SK-N-MC (cell line): ENCODE measurements around the gene CCDC71L.

ENCODE experiments used
- DNase-seq: peaks from one replicate; pipeline ENCODE4 v3.0.0-alpha.2; 2011; ENCODE audit warnings: low read depth, low spot score
- H3K27ac ChIP-seq: fragments of 200-600 bp; sonication (generic); 2 replicates; pipeline ENCODE4 v1.5.1; 2016; ENCODE audit warnings: mixed run types
- H3K36me3 ChIP-seq: fragments of 200-600 bp; sonication (generic); 2 replicates; pipeline ENCODE4 v1.6.1; 2017; ENCODE audit warnings: antibody characterized with exemption, low read length, mixed read lengths; ENCODE audit not compliant: insufficient read depth
- H3K4me3 ChIP-seq: fragments of 200-600 bp; sonication (generic); 2 replicates; pipeline ENCODE4 v1.5.1; 2016
- H3K9ac ChIP-seq: fragments of 200-600 bp; sonication (generic); 2 replicates; pipeline ENCODE4 v1.8.0; 2017; ENCODE audit warnings: mixed run types, mixed read lengths; ENCODE audit not compliant: insufficient read length
- H3K9me3 ChIP-seq: fragments of 200-600 bp; sonication (generic); 2 replicates; pipeline ENCODE4 v1.6.1; 2017; ENCODE audit warnings: low read depth, mild to moderate bottlenecking, antibody characterized with exemption, low read length, moderate library complexity, mixed read lengths
- EZH2 ChIP-seq: fragments of 200-600 bp; sonication (generic); IDR thresholded peaks from one replicate; pipeline ENCODE4 v1.6.1; 2017; ENCODE audit warnings: antibody characterized with exemption
- FOXP2 ChIP-seq: optimal IDR thresholded peaks from 2 replicates; pipeline ENCODE3; 2011; ENCODE audit warnings: mild to moderate bottlenecking, moderate library complexity; ENCODE audit not compliant: insufficient read depth; ENCODE audit errors: extremely low read length, control extremely low read depth
- POLR2AphosphoS5 ChIP-seq: IDR thresholded peaks from 2 replicates; pipeline ENCODE4 v1.6.1; 2012; ENCODE audit warnings: mild to moderate bottlenecking, low read depth, low read length, borderline replicate concordance

Gene CCDC71L

DNA sequence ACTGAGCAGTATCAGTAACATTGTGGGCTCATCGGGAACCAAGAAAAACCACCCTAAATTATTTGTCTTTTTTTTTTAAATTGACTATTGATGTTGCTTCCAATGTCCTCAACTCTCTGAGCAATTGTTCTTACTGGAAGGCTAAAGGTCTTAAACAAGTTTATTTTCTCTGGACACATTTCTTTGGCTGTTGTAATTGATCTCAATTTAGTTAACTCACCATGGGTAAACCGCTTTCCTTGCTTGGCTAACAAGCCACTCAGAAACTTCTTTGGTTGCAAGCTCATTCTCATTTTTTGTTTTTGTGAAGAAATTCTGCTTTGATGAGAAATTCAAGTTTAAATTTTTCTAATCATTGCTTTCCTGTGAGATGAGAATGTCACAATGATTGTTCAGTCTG, 25.5 kb downstream of the CCDC71L start:
- Histone ChIP-seq H3K27ac (no peak overlapping the region), H3K36me3 (no peaks in the 10 kb centered on the region), H3K4me3 (no peak overlapping the region), H3K9ac (no peak overlapping the region), H3K9me3 (no peaks in the 10 kb centered on the region)
- DNase-seq, result no peak
- no peak for TF ChIP-seq EZH2
- TF ChIP-seq FOXP2, result no peak

GRCh38 chr7:106634958-106635357, 26.0 kb downstream of the CCDC71L start:
- H3K36me3 ChIP-seq, result no peaks in the 10 kb centered on the region
- no peak for DNase-seq
- H3K9me3 ChIP-seq, result no peaks in the 10 kb centered on the region
- TF ChIP-seq EZH2, result no peak
- TF ChIP-seq POLR2AphosphoS5, result no peak
- TF ChIP-seq FOXP2, result no peak
- no peak overlapping the region for H3K9ac ChIP-seq
- H3K4me3 ChIP-seq, result no peak overlapping the region
- no peak overlapping the region for H3K27ac ChIP-seq

DNA sequence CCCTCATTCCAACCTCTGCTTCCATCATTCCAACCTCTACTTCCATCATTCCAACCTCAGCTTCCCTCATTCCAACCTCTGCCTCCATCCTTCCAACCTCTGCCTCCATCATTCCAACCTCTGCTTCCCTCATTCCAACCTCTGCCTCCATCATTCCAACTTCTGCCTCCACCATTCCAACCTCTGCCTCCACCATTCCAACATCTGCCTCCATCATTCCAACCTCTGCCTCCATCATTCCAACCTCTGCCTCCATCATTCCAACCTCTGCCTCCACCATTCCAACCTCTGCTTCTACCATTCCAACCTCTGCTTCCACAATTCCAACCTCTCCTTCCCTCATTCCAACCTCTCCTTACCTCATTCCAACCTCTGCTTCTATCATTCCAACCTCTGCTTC, 30.3 kb downstream of the CCDC71L start:
- H3K4me3 ChIP-seq, result no peak overlapping the region
- no peaks in the 10 kb centered on the region for H3K36me3 ChIP-seq
- H3K9me3 ChIP-seq, result no peaks in the 10 kb centered on the region
- no peak overlapping the region for H3K9ac ChIP-seq
- DNase-seq, result no peak
- H3K27ac ChIP-seq, result no peak overlapping the region
- TF ChIP-seq FOXP2 (no peak), EZH2 (no peak), POLR2AphosphoS5 (no peak)

GRCh38 chr7:106629516-106629915, 31.4 kb downstream of the CCDC71L start:
- TF ChIP-seq FOXP2 (no peak), POLR2AphosphoS5 (no peak), EZH2 (no peak)
- DNase-seq, result no peak
- Histone ChIP-seq H3K4me3 (no peak overlapping the region), H3K27ac (no peak overlapping the region), H3K9ac (no peak overlapping the region), H3K36me3 (no peaks in the 10 kb centered on the region), H3K9me3 (no peaks in the 10 kb centered on the region)

GRCh38 chr7:106626376-106627164, 34.4 kb downstream of the CCDC71L start:
- no peaks in the 10 kb centered on the region for H3K36me3 ChIP-seq
- no peaks in the 10 kb centered on the region; the same call in 1 of the 2 replicates for H3K9me3 ChIP-seq
- no peak overlapping the region for H3K4me3 ChIP-seq
- TF ChIP-seq FOXP2 (no peak), POLR2AphosphoS5 (no peak), EZH2 (no peak)
- DNase-seq, result no peak
- no peak overlapping the region for H3K9ac ChIP-seq
- H3K27ac ChIP-seq, result no peak overlapping the region

GRCh38 chr7:106625678-106626301, 35.2 kb downstream of the CCDC71L start:
- Histone ChIP-seq H3K4me3 (no peak overlapping the region), H3K36me3 (no peaks in the 10 kb centered on the region), H3K9ac (no peak overlapping the region), H3K9me3 (no peaks in the 10 kb centered on the region; the same call in 1 of the 2 replicates), H3K27ac (no peak overlapping the region)
- DNase-seq, result no peak
- TF ChIP-seq POLR2AphosphoS5, result no peak
- no peak for TF ChIP-seq EZH2
- no peak for TF ChIP-seq FOXP2

- Histone ChIP-seq H3K27ac (no peak overlapping the region), H3K9me3 (no peaks in the 10 kb centered on the region; the same call in 1 of the 2 replicates), H3K9ac (no peak overlapping the region), H3K36me3 (no peaks in the 10 kb centered on the region), H3K4me3 (no peak overlapping the region)
- no peak for DNase-seq
- TF ChIP-seq POLR2AphosphoS5 (no peak), EZH2 (no peak), FOXP2 (no peak)
Observed at GRCh38 chr7:106623853-106624252, 37.1 kb downstream of the CCDC71L start.

DNA sequence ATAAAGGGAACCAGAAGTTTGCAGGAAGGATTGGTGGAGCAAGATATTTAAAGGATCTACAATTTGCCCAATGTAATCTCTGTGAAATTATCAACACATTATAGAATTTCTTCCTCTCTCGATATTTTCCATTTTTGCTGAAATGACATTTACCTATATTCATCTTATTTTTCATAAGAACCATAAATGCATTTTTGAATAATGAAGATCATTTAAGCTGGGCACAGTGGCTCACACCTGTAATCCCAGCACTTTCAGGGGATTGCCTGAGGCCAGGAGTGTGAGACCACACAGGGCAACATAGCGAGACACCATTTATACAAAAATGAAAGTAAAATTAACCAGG, 37.7 kb downstream of the CCDC71L start:
- no peak for TF ChIP-seq FOXP2
- no peak for TF ChIP-seq EZH2
- TF ChIP-seq POLR2AphosphoS5, result no peak

More for the DNA sequence above, 37.7 kb downstream of the CCDC71L start:
- no peak overlapping the region for H3K4me3 ChIP-seq
- H3K27ac ChIP-seq, result no peak overlapping the region
- H3K36me3 ChIP-seq, result no peaks in the 10 kb centered on the region
- no peak overlapping the region for H3K9ac ChIP-seq
- H3K9me3 ChIP-seq, result no peaks in the 10 kb centered on the region; the same call in 1 of the 2 replicates
- no peak for DNase-seq
